ENCODE data around the gene PLEKHG4B.

Gene PLEKHG4B

DNA sequence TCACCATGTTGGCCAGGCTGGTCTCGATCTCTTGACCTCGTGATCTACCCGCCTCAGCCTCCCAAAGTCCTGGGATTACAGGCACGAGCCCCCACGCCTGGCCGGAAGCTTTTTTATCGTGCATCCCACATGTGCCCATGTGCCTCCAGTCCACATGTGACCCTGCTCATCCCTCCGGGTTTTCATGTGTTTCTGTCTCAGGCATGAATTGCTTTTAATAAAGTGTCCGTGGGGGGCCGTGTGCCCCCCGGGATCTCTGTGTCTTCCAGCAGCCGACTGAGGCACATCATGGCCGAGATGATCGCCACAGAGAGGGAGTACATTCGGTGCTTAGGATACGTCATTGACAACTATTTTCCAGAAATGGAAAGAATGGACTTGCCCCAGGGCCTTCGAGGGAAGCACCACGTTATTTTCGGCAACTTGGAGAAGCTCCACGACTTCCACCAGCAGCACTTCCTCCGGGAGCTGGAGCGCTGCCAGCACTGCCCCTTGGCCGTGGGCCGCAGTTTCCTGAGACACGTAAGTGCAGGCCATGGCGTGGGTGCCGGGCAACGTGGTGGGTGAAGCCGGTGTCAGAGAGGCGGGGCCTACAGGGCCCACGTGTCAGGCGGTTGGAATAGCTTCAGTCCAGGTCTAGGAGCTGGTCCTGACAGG lies 77.2 kb downstream of the PLEKHG4B start:
- no peak for DNase-seq (ENCODE audit: low read depth in 1 of 2, low spot score in 1 of 2)

DNA sequence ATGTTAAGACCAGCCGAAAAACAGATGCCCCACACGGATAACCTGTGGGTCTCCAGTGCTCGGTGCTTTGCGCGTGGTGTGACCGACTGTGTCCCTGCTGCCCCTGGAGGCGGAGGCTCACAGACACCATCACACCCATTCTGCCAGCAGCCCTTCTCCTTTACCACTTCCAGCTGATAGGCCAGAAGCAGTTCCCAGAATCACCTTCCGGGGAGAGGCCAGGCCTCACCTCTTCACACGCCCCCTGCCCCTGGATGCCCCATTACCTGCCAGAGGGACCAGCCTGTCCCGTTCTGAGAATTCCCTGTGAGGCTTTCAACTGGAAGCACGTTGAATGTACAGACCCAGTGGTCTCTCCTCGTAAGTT lies 77.7 kb downstream of the PLEKHG4B start:
- no peak for DNase-seq (ENCODE audit: low read depth in 1 of 2, low spot score in 1 of 2)

DNA sequence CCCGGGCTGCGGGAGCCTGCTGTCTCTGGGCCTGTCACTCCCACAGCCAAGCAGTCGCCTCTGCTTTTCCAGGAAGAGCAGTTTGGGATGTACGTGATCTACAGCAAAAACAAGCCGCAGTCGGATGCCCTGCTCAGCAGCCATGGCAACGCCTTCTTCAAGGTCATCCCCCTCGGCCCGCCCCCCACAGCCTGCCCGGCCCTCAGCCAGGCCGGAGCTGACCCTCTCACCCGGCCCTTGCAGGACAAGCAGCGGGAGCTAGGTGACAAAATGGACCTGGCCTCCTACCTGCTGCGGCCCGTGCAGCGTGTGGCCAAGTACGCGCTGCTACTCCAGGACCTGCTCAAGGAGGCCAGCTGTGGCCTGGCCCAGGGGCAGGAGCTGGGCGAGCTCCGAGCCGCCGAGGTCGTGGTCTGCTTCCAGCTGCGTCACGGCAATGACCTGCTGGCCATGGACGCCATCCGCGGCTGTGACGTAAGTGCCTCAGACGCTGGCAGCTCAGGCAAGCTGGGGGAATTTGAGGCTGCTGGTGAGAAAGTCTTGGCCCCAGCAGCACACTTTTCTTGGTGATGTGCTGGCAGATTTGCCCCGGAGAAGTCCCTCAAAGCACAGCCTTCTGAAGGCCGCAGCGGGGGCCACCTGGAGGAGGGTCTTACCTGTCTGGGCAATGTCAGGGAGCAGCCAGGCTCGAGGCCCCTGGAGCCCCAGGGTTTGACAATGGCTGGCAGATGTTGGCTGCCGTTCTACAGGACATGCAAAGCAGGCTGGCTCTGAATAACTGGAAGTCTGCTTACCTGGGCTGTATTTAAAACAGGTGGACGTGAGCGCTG lies 79.2 kb downstream of the PLEKHG4B start:
- no peak for DNase-seq (ENCODE audit: low read depth in 1 of 2, low spot score in 1 of 2)

DNA sequence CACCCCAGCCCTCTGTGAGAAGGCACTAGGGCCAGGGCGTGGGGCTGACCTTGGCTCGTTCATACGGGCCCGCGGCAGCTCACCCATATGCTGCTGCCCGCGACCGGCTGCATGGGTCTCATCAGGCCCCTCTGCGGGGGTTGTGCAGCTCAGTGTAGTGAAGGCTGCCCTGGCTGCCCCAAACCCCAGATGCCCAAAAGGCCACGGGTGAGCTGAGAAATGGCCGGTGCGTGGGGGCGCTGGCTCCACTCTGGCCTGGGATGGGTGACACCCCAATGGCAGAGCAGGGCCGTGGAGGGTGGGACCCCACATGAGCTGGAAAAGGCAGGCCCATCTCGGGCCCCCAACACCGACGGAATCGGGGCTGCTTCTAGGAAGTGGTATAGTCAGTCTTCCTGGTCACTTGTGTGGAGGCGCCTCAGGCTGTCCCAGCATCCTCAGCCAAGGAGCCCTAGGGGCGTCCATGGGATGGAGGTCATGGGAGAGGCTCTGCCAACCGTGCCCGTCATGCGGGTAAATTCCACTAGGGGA lies 79.9 kb downstream of the PLEKHG4B start:
- DNase-seq (ENCODE audit: low read depth in 1 of 2, low spot score in 1 of 2): no peak

DNA sequence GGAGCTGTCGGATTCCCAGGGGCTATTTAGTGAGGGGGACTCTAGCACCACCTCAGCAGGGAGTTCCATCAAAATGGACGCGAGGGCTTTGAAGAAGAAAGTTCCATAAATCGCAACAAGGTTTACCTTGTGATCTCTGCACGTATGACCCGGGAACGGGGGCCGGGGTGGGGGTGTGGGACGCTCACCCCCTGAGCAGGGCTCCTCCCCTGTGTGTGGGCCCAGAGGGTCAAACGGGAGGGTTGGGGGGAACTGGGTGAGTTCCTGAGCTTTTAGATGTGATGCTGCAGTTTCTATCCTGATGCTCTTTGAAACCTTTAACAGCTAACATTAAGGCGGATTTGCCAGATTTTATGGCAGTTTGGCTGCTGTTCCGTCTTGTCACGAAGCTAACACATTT lies 80.5 kb downstream of the PLEKHG4B start:
- no peak for DNase-seq (ENCODE audit: low read depth in 1 of 2, low spot score in 1 of 2)

DNA sequence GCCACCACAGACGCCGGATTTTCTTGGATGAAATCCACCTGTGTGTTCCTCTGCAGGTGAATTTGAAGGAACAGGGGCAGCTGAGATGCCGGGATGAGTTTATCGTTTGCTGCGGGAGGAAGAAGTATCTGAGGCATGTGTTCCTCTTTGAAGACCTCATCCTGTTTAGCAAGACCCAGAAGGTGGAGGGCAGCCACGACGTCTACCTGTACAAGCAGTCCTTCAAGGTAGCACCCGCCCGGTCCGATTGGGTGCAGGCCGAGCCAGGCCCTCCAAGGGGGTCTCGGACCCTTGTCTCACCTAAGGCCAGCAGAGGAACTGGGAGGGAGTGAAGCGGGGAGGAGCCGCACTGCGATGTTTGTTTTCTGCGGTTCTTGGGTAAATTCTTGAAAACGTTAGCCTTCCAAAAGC lies 80.9 kb downstream of the PLEKHG4B start:
- DNase-seq (ENCODE audit: low read depth in 1 of 2, low spot score in 1 of 2): no peak

GRCh38 chr5:173392-174290 lies 81.7 kb downstream of the PLEKHG4B start:
- DNase-seq (ENCODE audit: low read depth in 1 of 2, low spot score in 1 of 2): no peak

DNA sequence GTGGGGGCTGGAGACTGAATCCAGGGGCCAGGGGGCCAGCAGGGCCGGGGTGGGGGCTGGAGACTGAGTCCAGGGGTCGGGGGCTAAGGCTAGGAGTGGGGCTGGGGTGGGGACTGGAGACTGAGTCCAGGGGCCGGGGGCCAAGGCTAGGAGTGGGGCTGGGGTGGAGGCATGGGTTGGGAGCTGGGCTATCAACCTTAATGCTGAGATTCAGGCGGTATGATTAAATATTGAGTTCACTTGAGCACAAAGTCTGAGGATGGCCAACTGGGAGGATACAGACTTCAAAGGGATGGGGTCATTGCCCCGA lies 82.3 kb downstream of the PLEKHG4B start:
- no peak for DNase-seq (ENCODE audit: low read depth in 1 of 2, low spot score in 1 of 2)

GRCh38 chr5:174876-175465 lies 83.0 kb downstream of the PLEKHG4B start:
- no peak for DNase-seq (ENCODE audit: low read depth in 1 of 2, low spot score in 1 of 2)

- DNase-seq (ENCODE audit: low read depth in 1 of 2, low spot score in 1 of 2): no peak
Measured at GRCh38 chr5:176296-176823, 84.4 kb downstream of the PLEKHG4B start.

GRCh38 chr5:178110-178509 lies 86.1 kb downstream of the PLEKHG4B start:
- no peak for DNase-seq (ENCODE audit: low read depth in 1 of 2, low spot score in 1 of 2)

GRCh38 chr5:179401-179800 lies 87.4 kb downstream of the PLEKHG4B start:
- no peak for DNase-seq (ENCODE audit: low read depth in 1 of 2, low spot score in 1 of 2)

- DNase-seq (ENCODE audit: low read depth in 1 of 2, low spot score in 1 of 2): no peak
Measured at GRCh38 chr5:180286-180918, 88.4 kb downstream of the PLEKHG4B start.

DNA sequence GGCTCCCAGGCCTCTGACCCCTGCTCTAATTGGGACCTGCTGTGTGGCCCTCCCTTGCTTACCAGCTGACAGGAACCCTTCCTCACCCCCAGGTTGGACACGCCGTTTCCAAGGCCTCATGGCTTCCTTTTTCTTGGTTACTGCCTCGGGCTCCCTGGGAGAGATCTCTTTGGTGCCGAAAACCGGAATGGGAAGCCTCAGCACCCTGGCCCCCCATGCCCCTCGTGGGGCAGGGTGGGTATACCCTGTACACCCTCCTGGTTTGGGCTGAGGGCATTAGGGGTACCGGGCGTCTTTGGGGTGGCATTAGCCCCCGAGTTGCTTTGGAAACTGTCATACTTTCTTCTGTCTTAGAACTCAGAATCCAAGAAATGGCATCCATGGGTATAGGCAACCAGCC lies 89.2 kb downstream of the PLEKHG4B start:
- DNase-seq (ENCODE audit: low read depth in 1 of 2, low spot score in 1 of 2): no peak

GRCh38 chr5:181566-181965 lies 89.6 kb downstream of the PLEKHG4B start:
- no peak for DNase-seq (ENCODE audit: low read depth in 1 of 2, low spot score in 1 of 2)

DNA sequence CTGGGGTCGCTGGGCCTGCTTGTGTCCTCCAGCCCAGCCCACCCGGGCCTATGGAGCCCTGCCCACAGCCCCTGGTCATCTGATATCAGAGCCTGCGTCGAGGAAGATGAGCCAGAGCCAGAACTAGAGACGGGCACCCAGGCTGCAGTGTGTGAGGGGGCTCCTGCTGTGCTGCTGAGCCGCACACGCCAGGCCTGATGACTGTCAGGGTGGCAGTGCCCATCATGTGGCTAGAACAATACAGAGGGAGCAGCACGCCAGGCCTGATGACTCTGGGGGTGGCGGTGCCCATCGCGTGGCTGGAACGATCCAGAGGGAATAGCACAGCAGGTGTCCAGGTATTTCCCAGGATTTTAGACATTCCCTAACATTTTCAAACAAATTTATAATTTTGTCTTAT lies 90.2 kb downstream of the PLEKHG4B start:
- DNase-seq (ENCODE audit: low read depth in 1 of 2, low spot score in 1 of 2): no peak

GRCh38 chr5:184471-184870 lies 92.5 kb downstream of the PLEKHG4B start:
- no peak for DNase-seq (ENCODE audit: low read depth in 1 of 2, low spot score in 1 of 2)

- DNase-seq (ENCODE audit: low read depth in 1 of 2, low spot score in 1 of 2): no peak
Measured at GRCh38 chr5:185095-186070, 93.4 kb downstream of the PLEKHG4B start.
